Activated T-cell treated with anti-CD3 and anti-CD28 coated beads for 4 hours (primary cell): ENCODE results near the gene LTBR.

Experiments
- DNase-seq: peaks from one replicate; pipeline ENCODE4 v3.0.0-alpha.2; 2020

Gene LTBR

GRCh38 chr12:6346942-6347341 is 37.0 kb upstream of the LTBR start:
- no peak for DNase-seq

- no peak for DNase-seq
Observed at GRCh38 chr12:6347367-6348338, 36.3 kb upstream of the LTBR start.

- DNase-seq: no peak
Observed at GRCh38 chr12:6351622-6352021, 32.3 kb upstream of the LTBR start.

GRCh38 chr12:6352193-6353173 is 31.5 kb upstream of the LTBR start:
- DNase-seq: no peak

DNA sequence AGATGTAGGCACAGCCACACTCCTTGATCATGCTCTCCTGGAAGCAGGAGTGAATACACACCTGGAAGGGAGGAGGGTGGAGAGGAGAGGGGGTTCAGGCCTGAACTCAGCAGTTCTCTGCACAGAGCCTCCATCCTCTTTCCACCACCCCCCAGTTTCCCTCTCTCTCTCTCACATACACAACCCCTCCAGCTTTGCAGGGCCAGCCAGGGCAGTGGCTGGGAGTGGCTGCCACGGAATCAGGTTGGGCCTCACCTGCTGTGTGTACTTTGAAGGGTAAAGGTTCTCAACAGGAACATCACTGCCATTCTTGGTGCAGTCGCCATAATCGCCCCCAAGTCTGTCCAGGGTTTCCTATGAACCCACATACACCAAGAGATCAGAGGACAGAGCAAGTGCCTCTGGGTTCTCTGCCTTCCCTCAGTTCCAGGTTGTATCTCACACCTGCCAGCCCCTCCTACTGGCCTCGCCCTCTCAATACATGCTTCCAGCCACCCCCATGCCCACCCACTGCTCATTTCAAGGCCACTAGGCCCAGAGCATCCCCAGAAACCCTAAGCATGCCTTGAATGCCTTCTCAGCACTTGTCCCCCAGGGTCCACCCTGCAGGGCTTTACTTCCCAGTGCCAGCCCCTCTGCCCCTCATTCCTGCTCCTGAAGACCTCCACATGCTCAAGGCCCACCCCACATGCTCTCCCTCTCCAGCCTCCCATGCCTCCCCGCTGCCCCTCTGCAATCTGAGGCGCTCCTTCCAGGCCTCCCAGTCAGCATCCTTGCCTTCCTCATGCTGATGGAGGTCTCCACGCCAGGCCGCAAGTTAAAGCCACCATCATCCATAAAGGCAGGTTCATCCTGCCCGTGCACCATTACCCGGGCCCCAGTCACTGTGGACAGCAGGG is 29.2 kb upstream of the LTBR start:
- no peak for DNase-seq

DNA sequence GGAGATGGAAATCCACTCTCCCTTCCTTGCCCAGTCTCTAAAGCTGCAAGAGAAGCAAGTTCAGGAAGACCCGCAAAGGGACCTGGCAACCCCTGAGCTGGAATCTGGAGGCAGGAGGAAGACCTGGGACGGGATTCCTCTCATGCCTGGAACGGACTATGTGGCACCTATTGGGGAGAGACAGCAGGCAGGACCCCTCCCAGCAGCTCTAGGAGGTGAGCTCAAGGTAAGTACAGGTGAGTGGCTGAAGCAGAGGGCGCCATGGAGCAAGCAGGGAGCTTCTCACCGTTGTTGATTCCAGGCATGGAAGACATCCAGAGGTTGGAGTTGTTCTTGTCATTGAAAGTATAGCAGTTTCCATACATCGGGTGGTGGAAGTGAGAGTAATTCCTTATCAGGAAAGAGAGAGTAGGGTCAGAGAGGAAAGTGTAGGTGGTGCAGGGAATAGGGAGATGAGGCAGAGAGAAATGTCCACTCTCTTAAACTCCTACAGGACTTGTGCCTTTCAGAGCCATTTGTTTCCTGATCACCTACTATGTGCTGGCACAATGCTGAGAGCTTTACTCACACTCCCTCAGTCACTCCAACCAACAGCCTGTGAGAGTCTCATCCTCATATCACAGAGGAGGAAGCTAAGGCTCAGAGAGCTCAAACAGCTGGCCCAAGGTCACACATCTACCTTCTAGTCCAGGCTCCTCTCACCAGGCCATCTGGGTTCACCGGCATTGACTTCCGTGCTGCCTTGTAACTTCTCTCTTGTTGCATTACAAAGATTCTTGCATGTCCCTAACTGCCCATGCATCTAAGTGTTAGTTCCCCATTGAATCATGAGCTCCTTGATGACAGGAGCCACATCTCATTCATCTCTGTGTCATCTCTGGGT is 28.2 kb upstream of the LTBR start:
- DNase-seq: no peak

GRCh38 chr12:6356374-6356820 is 27.6 kb upstream of the LTBR start:
- DNase-seq: no peak

GRCh38 chr12:6358881-6359280 is 25.1 kb upstream of the LTBR start:
- no peak for DNase-seq

- no peak for DNase-seq
Observed at GRCh38 chr12:6360080-6360571, 23.8 kb upstream of the LTBR start.

DNA sequence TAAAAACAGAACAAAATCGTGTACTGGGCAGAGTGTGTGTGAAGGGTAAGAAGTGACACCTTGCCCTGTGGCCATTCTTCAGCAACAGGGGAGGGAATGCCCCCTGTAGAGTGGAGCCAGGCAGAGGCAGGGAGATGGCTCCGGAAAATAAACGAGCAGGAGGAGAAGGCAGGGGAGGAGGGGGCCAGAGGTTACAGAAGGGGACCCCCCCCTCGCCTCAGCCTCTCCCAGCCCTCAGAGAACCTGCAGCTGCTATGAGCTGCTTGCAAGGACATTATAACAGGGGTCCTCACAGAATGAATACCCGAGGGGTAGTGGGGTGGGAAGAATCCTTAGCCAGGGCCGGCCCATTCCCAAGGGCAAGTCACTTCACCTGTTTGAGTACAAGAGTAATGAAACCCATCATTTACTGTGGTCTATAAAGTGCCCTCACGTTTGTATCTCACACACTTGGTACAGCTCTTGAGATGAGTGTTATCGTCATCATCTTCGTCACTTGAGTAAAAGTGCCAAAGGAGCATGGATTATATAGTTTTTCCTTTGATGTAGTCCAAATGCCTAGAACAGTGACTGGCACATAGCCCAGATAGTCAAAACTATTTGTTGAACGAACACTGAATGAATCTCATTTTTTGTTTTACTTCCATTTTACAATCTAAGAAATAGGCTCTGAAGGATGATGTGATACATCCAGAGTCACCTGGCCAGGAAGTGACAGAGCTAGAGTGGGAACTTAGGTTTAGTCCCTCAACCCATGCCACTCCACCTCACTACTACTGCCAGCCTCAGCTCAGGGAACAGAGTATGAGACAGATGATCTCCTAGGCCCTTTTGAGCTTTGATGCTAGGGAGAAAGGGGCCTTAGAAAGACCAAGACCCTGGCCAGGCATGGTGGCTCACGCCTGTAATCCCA is 23.1 kb upstream of the LTBR start:
- DNase-seq: no peak

- no peak for DNase-seq
Observed at GRCh38 chr12:6361834-6362233, 22.1 kb upstream of the LTBR start.

- DNase-seq: no peak
Observed at GRCh38 chr12:6362403-6362802, 21.6 kb upstream of the LTBR start.

DNA sequence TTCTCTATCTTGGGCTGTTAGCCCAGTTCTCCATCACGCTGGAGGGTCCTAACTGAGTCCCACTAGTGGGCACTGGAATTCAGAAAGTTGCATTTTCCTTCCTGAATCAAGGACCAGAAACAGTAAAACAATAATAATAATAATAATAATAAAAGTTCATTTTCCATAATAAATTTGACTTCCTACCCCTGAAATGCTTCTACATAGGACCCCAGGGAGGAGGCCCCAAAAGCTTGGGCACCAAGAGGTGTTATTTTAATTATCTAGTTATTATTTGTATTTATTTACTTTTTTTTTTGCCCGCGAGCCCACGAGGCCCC is 21.0 kb upstream of the LTBR start:
- DNase-seq: no peak

DNA sequence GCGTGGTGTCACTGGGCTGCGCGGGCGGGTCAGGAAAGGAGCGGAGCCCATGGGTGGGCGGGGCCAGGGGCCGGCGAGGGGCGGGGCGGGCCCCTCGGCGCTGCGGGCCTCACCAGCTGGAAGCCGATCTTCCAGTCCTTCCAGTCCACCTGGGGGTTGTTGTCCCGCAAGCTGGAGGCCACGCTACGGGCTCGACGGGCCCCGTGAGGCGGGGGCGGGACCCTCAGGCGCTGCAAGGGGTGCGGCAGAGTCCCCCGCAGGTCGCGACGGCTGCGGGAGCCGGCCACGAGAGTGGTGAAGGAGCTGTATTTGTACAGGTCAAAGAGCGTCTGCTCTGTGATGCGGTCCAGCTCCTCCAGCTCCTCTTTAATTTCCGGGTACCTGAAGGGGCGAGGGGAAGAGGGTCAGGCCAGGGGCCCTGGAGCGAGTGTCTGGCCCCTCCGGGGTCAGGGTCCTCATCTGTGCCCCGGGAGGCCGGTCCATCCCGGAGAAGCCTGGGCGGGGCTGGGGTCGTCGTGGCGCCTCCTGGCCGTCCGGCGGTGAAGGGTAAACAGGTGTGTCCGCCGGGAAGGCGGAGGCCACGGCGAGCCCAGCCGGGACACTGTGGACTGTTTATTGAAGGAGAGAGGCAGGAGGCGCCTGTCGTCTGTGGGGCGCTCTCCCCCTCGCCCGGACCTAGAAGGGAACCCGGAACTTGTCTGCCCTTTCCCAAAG is 20.5 kb upstream of the LTBR start:
- DNase-seq: peak; percentile 59

GRCh38 chr12:6364044-6364374 is 20.0 kb upstream of the LTBR start:
- no peak for DNase-seq

DNA sequence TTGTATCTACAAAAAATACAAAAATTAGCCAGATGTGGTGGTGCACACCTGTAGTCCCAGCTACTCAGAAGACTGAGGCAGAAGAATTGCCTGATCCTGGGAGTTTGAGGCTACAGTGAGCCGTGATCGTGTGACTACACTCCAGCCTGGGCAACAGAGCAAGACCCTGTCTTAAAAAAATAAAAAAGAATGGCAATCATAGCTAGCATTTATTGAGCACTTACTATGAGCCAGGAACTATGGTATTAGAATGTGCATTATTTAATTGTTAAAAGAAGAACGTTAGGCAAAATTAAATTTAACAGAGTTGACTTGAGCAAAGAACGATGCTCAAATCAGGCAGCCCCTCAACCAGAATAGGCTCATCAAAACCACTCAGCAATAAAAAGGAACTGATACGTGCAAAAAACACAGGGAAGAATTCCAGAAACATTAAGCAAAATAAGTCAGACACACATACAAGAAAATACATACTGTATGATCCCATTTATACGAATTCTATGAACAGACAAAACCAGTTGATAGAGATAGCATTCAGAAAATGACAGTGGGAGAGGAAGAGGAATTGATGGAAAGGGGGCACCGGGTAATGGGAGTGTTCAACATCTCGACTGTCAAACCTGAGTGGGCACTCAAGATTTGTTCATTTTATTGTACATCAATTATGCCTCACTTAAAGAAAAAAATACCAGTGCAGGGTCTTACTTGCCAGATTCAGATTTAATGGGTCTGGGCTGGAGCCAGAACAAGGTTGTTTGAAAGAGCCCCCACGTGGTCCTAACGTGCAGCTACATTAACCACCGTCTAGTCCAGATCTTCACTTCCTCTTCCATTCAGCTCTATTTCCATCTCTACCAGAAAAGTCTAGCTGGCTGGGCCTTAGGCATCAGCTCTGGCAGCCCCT is 16.6 kb upstream of the LTBR start:
- peak; percentile 35 for DNase-seq

DNA sequence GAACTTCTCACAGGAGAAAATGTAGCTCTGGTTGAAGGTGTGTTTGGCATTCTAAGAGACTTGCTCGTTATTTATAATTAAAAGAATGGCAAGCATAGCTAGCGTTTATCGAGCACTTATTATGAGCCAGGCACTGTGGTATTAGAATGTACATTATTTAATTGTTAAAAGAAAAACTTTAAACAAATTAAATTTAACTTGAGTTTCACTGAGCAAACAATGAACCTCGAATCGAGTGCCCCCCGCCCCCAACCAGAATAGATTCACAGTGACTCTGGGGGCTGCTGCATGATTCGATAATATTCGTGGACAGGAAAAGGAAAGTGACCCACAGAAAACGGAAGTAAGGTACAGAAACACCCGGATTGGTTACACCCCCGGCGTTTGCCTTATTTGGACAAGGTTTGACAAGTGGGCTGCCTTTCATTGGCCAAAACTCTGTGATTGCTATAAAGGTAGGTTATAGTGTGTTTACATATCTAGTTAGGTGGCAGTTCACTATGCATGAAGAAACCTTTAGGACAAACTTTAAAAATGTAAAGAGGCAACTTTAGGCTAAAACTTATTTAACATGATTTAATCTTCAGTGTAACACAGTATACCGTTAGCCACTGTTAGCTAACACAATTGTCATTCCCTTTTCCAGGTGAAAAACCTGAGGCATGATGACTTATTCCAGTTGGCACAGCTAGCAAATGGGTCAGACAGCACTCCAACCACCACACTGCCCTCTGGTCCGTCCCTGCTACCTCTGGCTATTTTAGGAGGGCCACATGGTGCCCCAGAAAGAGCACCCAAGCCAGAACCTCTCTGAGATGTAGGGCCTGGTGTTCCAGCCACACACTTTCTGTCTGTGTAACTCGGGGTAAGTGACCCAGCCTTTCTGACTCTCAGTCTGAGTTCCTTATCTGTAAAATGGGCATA is 15.7 kb upstream of the LTBR start:
- DNase-seq: no peak
